ENCODE data around the gene PVALB.

PVALB gene

GRCh38 chr22:36816636-36817524, at the start of gene PVALB:
Gene PVALB, minus strand, starts transcription at chr22:36817035. Its CDS starts 30 bp downstream, at chr22:36817005.
- DNase-seq (ENCODE audit: low spot score) = no peak

- DNase-seq (ENCODE audit: low spot score) = no peak
Measured at GRCh38 chr22:36865346-36865745, 48.5 kb upstream of the PVALB start.

- DNase-seq (ENCODE audit: low spot score) = no peak
Measured at GRCh38 chr22:36864454-36865215, 47.8 kb upstream of the PVALB start.

- DNase-seq (ENCODE audit: low spot score) = peak; percentile 34
Measured at GRCh38 chr22:36863979-36864378, 47.1 kb upstream of the PVALB start.

GRCh38 chr22:36863281-36863680, 46.4 kb upstream of the PVALB start:
- peak; percentile 41 for DNase-seq (ENCODE audit: low spot score)

- DNase-seq (ENCODE audit: low spot score) = peak; percentile 61
Measured at GRCh38 chr22:36862251-36863242, 45.7 kb upstream of the PVALB start.

- no peak for DNase-seq (ENCODE audit: low spot score)
Measured at GRCh38 chr22:36860821-36861659, 44.2 kb upstream of the PVALB start, which contains the start of gene NCF4. Gene NCF4, plus strand, starts transcription at chr22:36861006. Its CDS starts 166 bp downstream, at chr22:36861172.

- DNase-seq (ENCODE audit: low spot score) = no peak
Measured at GRCh38 chr22:36860438-36860820, 43.6 kb upstream of the PVALB start.

GRCh38 chr22:36860017-36860416, 43.2 kb upstream of the PVALB start:
- no peak for DNase-seq (ENCODE audit: low spot score)

- DNase-seq (ENCODE audit: low spot score) = no peak
Measured at GRCh38 chr22:36858966-36859365, 42.1 kb upstream of the PVALB start.

- no peak for DNase-seq (ENCODE audit: low spot score)
Measured at GRCh38 chr22:36858156-36858555, 41.3 kb upstream of the PVALB start.

- DNase-seq (ENCODE audit: low spot score) = no peak
Measured at GRCh38 chr22:36856792-36857135, 39.9 kb upstream of the PVALB start.

- peak; percentile 93 for DNase-seq (ENCODE audit: low spot score)
Measured at GRCh38 chr22:36856121-36856791, 39.4 kb upstream of the PVALB start.

GRCh38 chr22:36855478-36855877, 38.6 kb upstream of the PVALB start:
- no peak for DNase-seq (ENCODE audit: low spot score)

GRCh38 chr22:36853407-36854099, 36.7 kb upstream of the PVALB start:
- DNase-seq (ENCODE audit: low spot score) = no peak

- no peak for DNase-seq (ENCODE audit: low spot score)
Measured at GRCh38 chr22:36852056-36852973, 35.5 kb upstream of the PVALB start.

- no peak for DNase-seq (ENCODE audit: low spot score)
Measured at GRCh38 chr22:36850682-36851081, 33.8 kb upstream of the PVALB start.

- no peak for DNase-seq (ENCODE audit: low spot score)
Measured at GRCh38 chr22:36850056-36850455, 33.2 kb upstream of the PVALB start.

GRCh38 chr22:36846949-36847348, 30.1 kb upstream of the PVALB start:
- no peak for DNase-seq (ENCODE audit: low spot score)
